GM18951 (cell line): ENCODE results near the gene WNT7A.

Experiments used
- POLR2A ChIP-seq: IDR thresholded peaks from 4 replicates; pipeline ENCODE4 v1.6.1; 2011; ENCODE audit warnings: mild to moderate bottlenecking; ENCODE audit not compliant: insufficient read length, insufficient read depth; ENCODE audit errors: extremely low read depth
- in situ Hi-C: fragments of 300-500 bp; cut with MboI; formaldehyde crosslinking; loops from one replicate; pipeline ENCODE4 v1.12.0; 2022; ENCODE audit warnings: low sequenced_read_pairs, mixed read lengths, inconsistent platforms; ENCODE audit not compliant: unreplicated experiment

WNT7A gene

DNA sequence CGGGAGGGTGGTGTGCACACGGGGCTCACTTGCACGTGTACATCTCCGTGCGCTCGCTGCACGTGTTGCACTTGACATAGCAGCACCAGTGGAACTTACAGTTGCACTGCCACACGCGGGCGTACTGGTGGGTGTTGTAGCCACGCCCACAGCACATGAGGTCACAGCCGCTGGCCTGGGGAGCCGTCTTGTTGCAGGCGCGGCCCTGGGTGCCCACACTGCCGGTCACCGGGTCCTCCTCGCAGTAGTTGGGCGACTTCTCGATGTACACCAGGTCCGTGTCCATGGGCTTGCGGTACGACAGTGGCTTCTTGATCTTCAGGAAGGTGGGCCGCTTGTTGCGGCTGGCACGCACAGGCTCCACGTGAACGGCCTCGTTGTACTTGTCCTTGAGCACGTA lies 61.0 kb downstream of the WNT7A start:
- in situ Hi-C loops = no loop called here
- no peak for TF ChIP-seq POLR2A

DNA sequence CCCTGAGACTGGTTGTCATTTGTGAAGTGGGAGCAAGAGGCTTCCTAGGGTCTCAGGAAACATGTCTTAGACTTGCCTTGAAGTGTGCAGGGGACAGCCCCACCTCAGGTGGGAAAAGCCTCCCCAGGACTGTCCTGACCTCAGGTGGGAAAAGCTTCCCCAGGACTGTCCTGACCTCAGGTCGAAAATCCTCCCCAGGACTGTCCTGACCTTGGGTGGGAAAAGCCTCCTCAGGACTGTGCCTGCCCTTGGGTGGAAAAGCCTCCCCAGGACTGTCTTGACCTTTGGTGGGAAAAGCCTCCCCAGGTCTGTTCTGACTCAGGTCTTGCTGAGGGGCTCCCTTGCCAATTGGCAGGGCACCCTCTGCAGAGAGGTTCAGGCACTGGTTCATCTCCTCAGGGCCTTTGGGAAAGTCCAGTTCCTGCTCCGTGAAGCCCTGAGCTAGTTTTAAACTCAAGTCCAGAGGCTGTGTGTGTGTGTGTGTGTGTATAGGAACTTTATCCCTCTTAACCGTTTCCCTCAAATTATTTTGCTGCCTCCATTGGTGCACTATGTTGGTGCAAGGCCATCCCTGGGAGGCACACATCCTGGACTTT lies 64.7 kb downstream of the WNT7A start:
- no peak for TF ChIP-seq POLR2A
- in situ Hi-C loops = no loop called here

GRCh38 chr3:13812034-13812471 lies 67.8 kb downstream of the WNT7A start:
- TF ChIP-seq POLR2A = no peak
- in situ Hi-C loops = no loop called here

DNA sequence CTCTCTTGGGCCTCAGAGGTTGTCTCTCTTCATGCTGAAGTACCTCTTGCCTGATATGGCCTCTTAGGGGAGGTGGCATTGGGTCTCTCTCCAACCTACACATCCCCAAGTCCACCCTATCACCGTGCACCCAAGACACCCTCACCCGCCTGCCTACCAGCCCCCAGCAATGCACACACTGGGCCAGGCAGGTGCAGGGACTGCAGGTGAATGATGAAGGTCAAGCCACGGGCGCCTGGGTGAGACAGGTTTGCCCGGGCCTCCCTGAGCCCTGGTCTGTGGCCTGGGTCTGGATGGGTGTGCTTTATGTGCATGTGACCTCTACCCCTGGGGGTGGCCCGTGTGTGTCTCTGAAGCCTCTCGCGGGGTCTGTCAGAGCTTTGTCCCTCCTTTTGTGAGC lies 68.3 kb downstream of the WNT7A start:
- in situ Hi-C loops = no loop called here
- no peak for TF ChIP-seq POLR2A

DNA sequence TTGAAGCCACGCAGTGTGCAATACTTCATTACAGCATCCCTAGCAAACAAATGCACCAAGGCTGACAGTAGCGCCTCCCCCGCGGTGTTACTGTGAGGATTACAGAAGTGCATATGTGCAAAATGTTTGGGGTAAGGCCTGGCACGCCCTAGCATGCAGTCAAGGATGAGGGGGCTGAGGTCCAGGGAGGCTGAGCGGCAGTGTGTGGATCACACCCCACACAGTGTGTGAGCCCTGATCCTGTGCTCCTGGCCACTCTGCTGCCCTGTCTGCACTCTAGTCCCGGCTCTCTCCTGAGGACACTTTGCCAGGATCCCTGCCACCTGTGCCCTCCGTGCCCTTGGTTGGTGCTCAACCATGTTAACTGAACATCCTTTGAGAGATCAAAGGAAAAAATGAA lies 71.3 kb downstream of the WNT7A start:
- no peak for TF ChIP-seq POLR2A
- in situ Hi-C loops = no loop called here

DNA sequence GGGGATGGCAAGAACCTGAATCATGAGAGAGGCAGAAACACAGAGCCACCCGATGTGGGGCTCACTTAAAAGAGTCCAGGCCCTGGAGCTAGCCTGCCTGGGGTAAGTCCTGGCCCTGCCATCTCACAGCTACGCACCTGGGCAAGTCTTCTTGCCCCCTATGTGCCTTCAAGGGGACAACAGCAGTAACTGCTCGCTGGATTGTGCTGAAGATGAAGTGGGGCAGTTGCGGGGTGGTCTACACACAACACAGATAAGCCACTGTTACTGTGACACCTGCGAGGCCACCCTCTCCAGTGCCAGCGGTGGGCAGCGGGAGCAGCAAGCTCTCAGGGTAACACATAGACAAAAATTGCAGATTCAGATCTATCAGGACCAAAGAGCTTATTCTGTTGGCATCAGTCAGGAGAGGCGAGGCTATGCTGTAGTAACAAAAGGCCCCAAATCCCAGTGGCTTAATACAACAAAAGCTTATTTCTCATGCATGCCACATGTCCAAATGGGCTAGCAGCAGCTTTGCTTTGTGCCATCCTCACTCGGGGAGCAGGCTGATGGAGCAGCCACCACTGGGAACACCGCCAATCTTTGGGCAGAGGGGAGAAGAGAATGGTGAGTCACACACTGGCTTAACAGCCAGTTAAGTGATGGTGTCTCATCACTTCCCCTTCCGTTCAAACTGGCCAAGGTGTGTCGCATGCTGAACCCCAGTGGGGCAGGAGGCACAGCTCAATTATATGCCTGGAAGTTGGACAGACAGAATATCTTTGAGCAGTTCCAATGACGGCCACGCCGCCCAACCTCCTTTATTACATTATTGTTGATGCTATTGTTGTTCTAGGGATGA lies 78.3 kb downstream of the WNT7A start:
- in situ Hi-C loops = no loop called here
- no peak for TF ChIP-seq POLR2A

- no peak for TF ChIP-seq POLR2A
- in situ Hi-C loops = no loop called here
Observed at GRCh38 chr3:13800064-13800463, 79.8 kb downstream of the WNT7A start.

DNA sequence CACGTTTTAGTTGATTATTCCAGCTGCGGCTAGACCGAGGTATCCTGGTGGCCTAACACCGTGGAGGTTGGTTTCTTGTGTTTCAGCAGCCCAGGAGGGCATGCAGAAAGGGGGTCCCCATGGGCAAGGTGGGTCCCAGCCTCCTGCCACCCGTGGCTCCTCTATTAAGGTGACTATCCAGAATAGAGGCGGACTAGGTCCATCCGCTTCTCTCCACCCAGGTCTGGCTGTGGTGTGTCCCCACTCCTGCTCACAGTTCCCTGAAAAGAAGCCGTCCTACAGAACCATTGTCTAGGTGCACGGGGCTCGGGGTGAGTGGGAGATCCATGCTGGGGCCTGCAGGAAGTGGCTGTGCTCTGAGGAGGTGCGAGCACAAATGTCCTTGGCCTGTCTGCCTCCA lies 81.5 kb downstream of the WNT7A start:
- TF ChIP-seq POLR2A = no peak
- in situ Hi-C loops = no loop called here

DNA sequence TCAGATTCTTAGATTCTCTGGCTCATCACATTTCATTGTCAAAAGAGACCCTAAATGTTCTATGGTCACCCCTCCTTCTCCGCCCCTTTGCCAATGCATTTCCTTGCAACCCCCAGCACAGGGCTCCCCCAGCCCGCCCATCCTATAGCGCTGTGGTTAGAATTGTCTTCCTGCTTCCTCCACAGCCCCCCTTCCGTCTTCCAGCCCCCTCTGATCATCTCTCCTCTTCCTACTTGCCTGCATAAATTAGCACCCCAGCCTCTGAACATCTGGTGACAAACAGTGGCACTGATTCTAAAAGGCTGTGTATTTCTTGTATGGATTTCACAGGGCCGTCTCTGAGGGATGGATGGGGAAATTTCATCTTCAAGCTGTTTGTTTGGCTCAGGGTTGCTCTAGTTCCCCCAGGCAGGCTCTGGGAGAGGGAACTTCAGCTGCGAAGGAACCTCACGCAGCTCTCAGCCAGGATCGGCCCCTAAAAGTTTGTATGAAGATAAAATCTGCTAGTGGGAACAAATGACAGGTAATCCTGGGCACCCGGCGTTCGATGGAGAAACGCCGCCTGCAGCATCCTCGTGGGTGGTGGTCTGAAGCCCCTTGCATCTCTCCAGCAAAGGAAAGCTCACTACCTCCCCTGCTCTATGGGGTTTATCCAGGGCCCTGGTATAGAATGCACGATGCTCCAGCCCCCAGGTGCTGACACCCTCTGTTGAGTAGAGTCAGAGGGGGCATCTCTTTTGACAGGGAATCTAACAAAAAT lies 83.0 kb downstream of the WNT7A start:
- in situ Hi-C loops = no loop called here
- no peak for TF ChIP-seq POLR2A

- in situ Hi-C loops = no loop called here
- TF ChIP-seq POLR2A = no peak
Observed at GRCh38 chr3:13795816-13796215, 84.1 kb downstream of the WNT7A start.

- in situ Hi-C loops = no loop called here
- no peak for TF ChIP-seq POLR2A
Observed at GRCh38 chr3:13794322-13794721, 85.5 kb downstream of the WNT7A start.

- TF ChIP-seq POLR2A = no peak
- in situ Hi-C loops = no loop called here
Observed at GRCh38 chr3:13793451-13793850, 86.4 kb downstream of the WNT7A start.

- in situ Hi-C loops = no loop called here
- no peak for TF ChIP-seq POLR2A
Observed at GRCh38 chr3:13792512-13793371, 87.1 kb downstream of the WNT7A start.
